Neural cell (in vitro differentiated cells): ENCODE results near the gene ARHGEF26.

Experiments used
- EP300 ChIP-seq: fragments of 450-650 bp; conservative IDR thresholded peaks from 2 replicates; pipeline ENCODE4 v1.6.1; 2014; ENCODE audit warnings: antibody characterized with exemption, mild to moderate bottlenecking, moderate library complexity; ENCODE audit not compliant: poor library complexity, severe bottlenecking
- EZH2 ChIP-seq: fragments of 200-600, 300-800 bp; shearing (Covaris generic), sonication (generic); IDR thresholded peaks from 2 replicates; pipeline ENCODE4 v1.6.1; 2014; ENCODE audit warnings: antibody characterized with exemption, low read length, borderline replicate concordance, mild to moderate bottlenecking; ENCODE audit not compliant: insufficient read depth, poor library complexity, severe bottlenecking
- MXI1 ChIP-seq: fragments of 450-650 bp; conservative IDR thresholded peaks from 2 replicates; pipeline ENCODE4 v1.6.1; 2014; ENCODE audit warnings: antibody characterized with exemption, mild to moderate bottlenecking; ENCODE audit not compliant: poor library complexity, severe bottlenecking
- POLR2AphosphoS5 ChIP-seq: IDR thresholded peaks from 2 replicates; pipeline ENCODE4 v1.6.1; 2012
- RAD21 ChIP-seq: fragments of 450-650 bp; conservative IDR thresholded peaks from 2 replicates; pipeline ENCODE4 v1.6.1; 2014; ENCODE audit warnings: antibody characterized with exemption, mild to moderate bottlenecking, moderate library complexity
- SMC3 ChIP-seq: fragments of 450-650 bp; conservative IDR thresholded peaks from 2 replicates; pipeline ENCODE4 v1.6.1; 2014; ENCODE audit warnings: antibody characterized with exemption, mild to moderate bottlenecking, moderate library complexity; ENCODE audit not compliant: poor library complexity
- TAF1 ChIP-seq: IDR thresholded peaks from 2 replicates; pipeline ENCODE4 v1.6.1; 2012; ENCODE audit warnings: low read depth
- TF ChIP-seq, protein P1 (sequence below): fragments of 450-650 bp; IDR thresholded peaks from 2 replicates; pipeline ENCODE4 v1.5.1; 2014; ENCODE audit warnings: antibody characterized with exemption, mild to moderate bottlenecking, moderate library complexity; ENCODE audit not compliant: poor library complexity, severe bottlenecking
- TF ChIP-seq, protein P2 (sequence below): IDR thresholded peaks from 2 replicates; pipeline ENCODE4 v1.6.1; 2012; ENCODE audit warnings: borderline replicate concordance

DNA sequence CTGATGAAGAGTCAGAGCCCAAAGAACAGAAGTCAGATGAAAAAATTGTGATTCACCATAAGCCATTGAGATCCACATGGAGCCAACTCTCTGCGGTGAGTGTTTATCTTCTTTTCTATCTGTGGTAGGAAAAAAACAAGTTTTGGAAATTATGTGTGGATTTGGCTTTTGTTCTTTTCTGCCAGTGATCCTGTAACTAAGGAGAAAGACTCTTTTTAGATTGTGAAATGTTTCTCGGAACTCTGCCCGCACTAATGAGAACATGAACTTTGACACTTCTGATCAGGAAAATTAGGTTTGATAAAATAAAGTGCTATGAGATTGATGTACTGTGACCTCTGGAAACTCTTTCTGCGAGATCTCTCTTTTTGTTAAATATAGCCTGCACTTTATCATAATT, 8.4 kb downstream of the ARHGEF26 start:
- TF ChIP-seq, protein P1, sequence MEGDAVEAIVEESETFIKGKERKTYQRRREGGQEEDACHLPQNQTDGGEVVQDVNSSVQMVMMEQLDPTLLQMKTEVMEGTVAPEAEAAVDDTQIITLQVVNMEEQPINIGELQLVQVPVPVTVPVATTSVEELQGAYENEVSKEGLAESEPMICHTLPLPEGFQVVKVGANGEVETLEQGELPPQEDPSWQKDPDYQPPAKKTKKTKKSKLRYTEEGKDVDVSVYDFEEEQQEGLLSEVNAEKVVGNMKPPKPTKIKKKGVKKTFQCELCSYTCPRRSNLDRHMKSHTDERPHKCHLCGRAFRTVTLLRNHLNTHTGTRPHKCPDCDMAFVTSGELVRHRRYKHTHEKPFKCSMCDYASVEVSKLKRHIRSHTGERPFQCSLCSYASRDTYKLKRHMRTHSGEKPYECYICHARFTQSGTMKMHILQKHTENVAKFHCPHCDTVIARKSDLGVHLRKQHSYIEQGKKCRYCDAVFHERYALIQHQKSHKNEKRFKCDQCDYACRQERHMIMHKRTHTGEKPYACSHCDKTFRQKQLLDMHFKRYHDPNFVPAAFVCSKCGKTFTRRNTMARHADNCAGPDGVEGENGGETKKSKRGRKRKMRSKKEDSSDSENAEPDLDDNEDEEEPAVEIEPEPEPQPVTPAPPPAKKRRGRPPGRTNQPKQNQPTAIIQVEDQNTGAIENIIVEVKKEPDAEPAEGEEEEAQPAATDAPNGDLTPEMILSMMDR = no peak
- TF ChIP-seq RAD21 (no peak), EZH2 (no peak), EP300 (no peak), SMC3 (no peak), POLR2AphosphoS5 (no peak), TAF1 (no peak), MXI1 (no peak)
- TF ChIP-seq, protein P2, sequence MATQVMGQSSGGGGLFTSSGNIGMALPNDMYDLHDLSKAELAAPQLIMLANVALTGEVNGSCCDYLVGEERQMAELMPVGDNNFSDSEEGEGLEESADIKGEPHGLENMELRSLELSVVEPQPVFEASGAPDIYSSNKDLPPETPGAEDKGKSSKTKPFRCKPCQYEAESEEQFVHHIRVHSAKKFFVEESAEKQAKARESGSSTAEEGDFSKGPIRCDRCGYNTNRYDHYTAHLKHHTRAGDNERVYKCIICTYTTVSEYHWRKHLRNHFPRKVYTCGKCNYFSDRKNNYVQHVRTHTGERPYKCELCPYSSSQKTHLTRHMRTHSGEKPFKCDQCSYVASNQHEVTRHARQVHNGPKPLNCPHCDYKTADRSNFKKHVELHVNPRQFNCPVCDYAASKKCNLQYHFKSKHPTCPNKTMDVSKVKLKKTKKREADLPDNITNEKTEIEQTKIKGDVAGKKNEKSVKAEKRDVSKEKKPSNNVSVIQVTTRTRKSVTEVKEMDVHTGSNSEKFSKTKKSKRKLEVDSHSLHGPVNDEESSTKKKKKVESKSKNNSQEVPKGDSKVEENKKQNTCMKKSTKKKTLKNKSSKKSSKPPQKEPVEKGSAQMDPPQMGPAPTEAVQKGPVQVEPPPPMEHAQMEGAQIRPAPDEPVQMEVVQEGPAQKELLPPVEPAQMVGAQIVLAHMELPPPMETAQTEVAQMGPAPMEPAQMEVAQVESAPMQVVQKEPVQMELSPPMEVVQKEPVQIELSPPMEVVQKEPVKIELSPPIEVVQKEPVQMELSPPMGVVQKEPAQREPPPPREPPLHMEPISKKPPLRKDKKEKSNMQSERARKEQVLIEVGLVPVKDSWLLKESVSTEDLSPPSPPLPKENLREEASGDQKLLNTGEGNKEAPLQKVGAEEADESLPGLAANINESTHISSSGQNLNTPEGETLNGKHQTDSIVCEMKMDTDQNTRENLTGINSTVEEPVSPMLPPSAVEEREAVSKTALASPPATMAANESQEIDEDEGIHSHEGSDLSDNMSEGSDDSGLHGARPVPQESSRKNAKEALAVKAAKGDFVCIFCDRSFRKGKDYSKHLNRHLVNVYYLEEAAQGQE = no peak
